IMR-90 (cell line): ENCODE measurements around the gene CD300LB.

Experiments
- POLR2A ChIP-seq: IDR thresholded peaks from 2 replicates; pipeline ENCODE4 v1.6.1; 2012; ENCODE audit warnings: mild to moderate bottlenecking, low read depth, low read length
- RAD21 ChIP-seq: IDR thresholded peaks from 2 replicates; pipeline ENCODE4 v1.6.1; 2012; ENCODE audit warnings: low read length, improper control_type of control experiment
- RFX5 ChIP-seq: IDR thresholded peaks from 2 replicates; pipeline ENCODE4 v1.8.0; 2012; ENCODE audit warnings: low read depth, mild to moderate bottlenecking, low read length, moderate library complexity
- TF ChIP-seq, protein P1 (sequence below): conservative IDR thresholded peaks from 2 replicates; pipeline ENCODE4 v1.5.1; 2012; ENCODE audit warnings: mild to moderate bottlenecking, low read depth, low read length, improper control_type of control experiment
- TF ChIP-seq, protein P2 (sequence below): fragments of 150-350 bp; IDR thresholded peaks from 2 replicates; pipeline ENCODE4 v1.6.1; 2016; ENCODE audit warnings: low read depth, mild to moderate bottlenecking, low read length, moderate library complexity, borderline replicate concordance
- TF ChIP-seq, protein P3 (sequence below): fragments of 150-350 bp; IDR thresholded peaks from 2 replicates; pipeline ENCODE4 v1.6.1; 2017; ENCODE audit warnings: mild to moderate bottlenecking, antibody characterized with exemption, low read length, low read depth

DNA sequence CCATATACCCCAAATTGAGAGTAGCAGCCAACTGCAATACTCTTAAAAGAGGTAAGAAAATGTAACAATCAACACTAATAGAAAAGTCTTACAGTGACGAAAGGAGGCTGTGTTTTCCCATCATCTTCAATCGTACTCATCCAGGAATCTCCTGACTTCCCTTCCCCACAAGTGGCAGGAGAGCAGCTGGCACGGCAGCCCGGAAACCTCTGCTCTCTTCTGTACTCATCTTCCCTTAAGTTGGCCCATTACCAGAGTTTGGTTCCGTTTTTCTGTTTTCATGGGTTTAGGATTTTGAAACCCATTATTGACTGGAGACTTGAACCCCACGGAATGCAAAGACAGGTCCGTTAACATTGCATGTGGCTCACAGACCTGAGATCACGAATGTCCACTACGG is 47.7 kb upstream of the CD300LB start:
- TF ChIP-seq, protein P1, sequence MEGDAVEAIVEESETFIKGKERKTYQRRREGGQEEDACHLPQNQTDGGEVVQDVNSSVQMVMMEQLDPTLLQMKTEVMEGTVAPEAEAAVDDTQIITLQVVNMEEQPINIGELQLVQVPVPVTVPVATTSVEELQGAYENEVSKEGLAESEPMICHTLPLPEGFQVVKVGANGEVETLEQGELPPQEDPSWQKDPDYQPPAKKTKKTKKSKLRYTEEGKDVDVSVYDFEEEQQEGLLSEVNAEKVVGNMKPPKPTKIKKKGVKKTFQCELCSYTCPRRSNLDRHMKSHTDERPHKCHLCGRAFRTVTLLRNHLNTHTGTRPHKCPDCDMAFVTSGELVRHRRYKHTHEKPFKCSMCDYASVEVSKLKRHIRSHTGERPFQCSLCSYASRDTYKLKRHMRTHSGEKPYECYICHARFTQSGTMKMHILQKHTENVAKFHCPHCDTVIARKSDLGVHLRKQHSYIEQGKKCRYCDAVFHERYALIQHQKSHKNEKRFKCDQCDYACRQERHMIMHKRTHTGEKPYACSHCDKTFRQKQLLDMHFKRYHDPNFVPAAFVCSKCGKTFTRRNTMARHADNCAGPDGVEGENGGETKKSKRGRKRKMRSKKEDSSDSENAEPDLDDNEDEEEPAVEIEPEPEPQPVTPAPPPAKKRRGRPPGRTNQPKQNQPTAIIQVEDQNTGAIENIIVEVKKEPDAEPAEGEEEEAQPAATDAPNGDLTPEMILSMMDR = no peak
- TF ChIP-seq POLR2A (no peak), RAD21 (no peak), RFX5 (no peak)
- TF ChIP-seq, protein P2, sequence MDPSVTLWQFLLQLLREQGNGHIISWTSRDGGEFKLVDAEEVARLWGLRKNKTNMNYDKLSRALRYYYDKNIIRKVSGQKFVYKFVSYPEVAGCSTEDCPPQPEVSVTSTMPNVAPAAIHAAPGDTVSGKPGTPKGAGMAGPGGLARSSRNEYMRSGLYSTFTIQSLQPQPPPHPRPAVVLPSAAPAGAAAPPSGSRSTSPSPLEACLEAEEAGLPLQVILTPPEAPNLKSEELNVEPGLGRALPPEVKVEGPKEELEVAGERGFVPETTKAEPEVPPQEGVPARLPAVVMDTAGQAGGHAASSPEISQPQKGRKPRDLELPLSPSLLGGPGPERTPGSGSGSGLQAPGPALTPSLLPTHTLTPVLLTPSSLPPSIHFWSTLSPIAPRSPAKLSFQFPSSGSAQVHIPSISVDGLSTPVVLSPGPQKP = no peak
- TF ChIP-seq, protein P3, sequence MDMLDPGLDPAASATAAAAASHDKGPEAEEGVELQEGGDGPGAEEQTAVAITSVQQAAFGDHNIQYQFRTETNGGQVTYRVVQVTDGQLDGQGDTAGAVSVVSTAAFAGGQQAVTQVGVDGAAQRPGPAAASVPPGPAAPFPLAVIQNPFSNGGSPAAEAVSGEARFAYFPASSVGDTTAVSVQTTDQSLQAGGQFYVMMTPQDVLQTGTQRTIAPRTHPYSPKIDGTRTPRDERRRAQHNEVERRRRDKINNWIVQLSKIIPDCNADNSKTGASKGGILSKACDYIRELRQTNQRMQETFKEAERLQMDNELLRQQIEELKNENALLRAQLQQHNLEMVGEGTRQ = no peak
